GM21423 (cell line): ENCODE data around the gene SPIRE2.
"Not testable (repeated sequence)": the region's sequence is repeated elsewhere in the genome, so short reads cannot be mapped to it uniquely, and the experiment has no call there.

Source experiments
- ATAC-seq: cut with Tn5 transposase; IDR thresholded peaks from one replicate; pipeline ENCODE4 v1.9.1; 2021; ENCODE audit warnings: mild to moderate bottlenecking, moderate library complexity; ENCODE audit not compliant: unreplicated experiment

SPIRE2 gene

GRCh38 chr16:89863741-89864526 is 35.7 kb downstream of the SPIRE2 start:
- ATAC-seq = peak; percentile 67

DNA sequence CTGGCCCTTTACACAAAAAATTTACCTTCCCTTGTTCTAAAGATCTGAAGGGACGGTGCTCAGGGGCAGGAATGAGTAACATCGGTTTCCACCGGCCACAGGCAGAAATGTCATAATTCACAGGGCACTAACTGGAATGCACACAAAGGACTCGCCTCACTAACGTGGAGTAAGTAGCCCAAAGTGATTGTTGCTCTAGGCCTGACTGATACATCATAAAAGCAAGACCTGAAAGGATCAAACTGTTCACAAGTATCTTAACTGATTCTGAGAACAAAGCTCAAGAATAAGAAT is 36.2 kb downstream of the SPIRE2 start:
- ATAC-seq = no peak

DNA sequence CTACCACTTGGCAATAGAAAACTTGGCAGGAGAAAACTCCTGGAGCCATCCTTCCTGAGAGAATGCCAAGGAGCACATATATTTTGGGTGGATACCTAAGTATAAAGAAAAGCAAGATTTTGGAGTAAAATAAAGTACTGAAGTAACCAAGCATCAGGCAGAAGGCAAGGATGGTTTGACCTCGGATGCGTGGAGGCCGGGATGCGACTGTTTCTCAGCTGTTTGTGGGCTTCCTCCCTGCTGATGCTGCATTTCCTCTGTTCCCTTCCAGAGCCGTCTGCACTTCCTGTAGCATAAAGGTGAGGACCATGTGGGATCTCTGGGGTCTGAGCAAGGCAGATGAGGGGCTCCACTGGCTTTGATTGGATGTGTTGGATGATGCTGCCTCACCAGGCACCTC is 39.6 kb downstream of the SPIRE2 start:
- ATAC-seq = no peak

DNA sequence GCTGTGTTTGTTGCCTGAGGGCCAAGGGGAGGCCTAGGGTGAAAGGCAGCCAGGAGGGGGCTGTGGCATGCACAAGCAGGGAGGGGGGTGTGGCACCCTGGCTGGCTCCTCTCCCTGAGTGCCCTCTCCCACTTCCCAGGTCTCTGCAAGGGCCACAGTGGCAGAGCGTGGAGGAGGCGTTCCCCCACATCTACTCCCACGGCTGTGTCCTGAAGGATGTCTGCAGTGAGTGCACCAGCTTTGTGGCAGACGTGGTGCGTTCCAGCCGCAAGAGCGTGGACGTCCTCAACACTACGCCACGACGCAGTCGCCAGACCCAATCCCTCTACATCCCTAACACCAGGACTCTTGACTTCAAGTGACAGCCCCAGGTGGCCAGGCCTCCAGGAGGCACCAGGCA is 41.6 kb downstream of the SPIRE2 start:
- ATAC-seq = no peak

DNA sequence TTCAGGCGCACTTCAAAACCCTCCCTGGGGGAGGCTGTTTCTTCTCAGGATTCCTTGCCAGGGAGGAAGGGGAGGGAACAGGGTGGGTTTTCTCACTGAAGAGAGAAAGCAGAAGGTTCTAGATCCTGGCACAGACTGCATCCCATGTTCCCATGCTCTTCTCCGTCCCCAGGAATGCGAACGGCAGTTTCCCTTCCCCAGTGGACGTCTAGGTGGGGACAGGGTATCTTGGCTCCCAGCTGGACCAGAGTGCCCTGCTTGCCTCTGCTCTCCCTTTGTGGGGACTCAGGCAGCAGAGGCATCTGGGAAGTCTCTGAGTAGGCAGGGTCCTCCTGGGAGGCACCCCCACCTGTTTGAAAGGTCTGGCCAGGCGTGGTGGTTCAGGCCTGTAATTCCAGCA is 42.2 kb downstream of the SPIRE2 start:
- no peak for ATAC-seq

DNA sequence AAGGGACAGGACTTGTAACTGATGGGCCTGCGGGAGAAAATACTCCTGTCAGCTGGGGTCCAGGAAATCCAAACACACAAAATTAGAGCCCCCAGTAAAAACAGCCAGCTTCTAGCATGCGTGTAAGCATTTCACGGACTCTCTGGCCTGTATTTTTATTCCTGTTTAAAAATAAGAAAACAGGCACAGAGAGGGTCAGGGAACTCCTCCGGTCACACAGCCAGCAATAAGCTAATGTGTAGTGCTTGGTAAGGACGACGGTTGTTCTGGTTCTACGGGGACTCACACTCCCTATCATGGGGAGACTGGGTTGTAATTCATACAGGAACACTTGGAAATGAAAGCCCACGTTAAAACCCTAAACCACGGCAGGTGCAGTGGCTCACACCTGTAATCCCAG is 43.6 kb downstream of the SPIRE2 start:
- no peak for ATAC-seq

- peak; percentile 37 for ATAC-seq
Observed at GRCh38 chr16:89873109-89873971, 45.1 kb downstream of the SPIRE2 start, which contains the start of gene TCF25. Gene TCF25, plus strand, starts transcription at chr16:89873592. Its CDS starts 76 bp downstream, at chr16:89873668.

DNA sequence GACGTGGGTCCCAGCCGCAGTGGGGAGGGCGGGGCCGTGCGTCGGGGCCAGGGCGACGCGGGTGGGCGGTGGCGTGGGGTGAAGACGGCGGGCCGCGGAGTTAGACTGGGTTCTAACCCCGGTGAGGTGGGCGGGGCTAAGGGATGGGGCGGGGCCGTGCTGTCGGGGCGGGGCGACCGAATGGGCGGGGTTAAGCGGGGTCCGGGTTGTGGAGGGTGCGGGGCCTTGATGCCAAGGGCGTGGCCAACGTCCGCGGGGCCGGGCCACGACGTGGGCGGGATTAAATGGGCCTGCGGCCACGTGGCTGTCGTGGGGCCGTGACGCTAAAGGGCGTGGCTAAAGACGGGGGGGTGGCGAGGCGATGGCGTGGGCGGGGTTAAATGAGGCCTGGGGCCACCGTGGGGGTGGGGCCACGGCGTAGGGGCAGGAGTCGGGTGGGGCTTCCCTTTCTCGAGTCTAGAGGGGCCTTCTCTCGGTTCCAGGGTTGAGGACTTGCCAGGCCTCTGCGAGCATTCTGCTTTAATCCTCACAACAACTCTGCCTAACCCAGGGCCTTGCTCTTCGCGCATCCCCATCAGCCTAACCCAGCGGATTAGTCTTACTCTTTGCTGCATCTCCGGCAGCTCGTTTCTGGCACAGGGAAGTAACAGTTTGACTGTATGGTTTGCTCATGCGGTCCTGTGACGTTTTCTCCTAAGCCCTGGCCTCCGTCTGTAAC is 45.9 kb downstream of the SPIRE2 start:
- ATAC-seq = peak; percentile 70

GRCh38 chr16:89879123-89879522 is 50.8 kb downstream of the SPIRE2 start:
- ATAC-seq = not testable (repeated sequence)

DNA sequence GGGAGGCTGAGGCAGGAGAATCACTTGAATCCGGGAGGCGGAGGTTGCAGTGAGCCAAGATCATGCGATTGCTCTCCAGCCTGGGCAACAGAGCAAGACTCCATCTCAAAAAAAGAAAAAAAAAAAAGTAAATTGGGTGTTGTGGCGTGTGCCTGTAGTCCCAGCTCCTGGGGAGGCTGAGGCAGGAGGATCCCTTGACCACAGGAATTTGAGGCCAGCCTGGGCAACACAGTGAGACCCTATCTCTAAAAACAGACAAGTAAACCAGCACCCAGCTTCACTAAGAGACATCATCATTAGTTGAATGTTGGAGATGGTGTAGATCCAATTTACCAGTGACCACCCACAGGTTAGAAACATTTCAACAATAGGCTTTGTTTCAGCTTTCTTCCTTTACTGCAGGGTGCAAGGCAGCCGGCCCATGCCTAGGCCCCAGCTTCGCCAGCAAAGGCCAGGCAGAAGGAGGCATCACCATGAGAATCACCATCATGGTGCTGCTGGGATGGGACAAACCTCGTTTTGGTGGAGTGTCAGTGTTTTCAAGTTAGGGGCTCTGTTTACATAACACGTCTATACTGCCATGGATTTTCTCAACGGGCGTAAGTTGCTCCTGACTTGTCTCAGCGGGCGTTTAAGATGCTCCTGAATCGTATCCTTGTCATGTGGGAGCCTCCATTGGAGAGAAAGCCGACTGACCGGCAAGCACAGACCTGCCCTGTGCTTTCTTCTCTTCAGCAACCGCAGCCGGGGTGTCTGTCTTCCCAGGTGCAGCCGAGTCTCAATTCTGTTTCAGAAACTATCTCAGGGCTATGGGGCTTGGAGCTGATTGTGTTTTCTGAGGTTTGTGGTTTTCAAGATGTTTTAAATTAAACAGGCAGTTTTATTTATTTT is 52.4 kb downstream of the SPIRE2 start:
- ATAC-seq = no peak

GRCh38 chr16:89881368-89881730 is 53.1 kb downstream of the SPIRE2 start:
- ATAC-seq = no peak

GRCh38 chr16:89883346-89884040 is 55.2 kb downstream of the SPIRE2 start:
- no peak for ATAC-seq

DNA sequence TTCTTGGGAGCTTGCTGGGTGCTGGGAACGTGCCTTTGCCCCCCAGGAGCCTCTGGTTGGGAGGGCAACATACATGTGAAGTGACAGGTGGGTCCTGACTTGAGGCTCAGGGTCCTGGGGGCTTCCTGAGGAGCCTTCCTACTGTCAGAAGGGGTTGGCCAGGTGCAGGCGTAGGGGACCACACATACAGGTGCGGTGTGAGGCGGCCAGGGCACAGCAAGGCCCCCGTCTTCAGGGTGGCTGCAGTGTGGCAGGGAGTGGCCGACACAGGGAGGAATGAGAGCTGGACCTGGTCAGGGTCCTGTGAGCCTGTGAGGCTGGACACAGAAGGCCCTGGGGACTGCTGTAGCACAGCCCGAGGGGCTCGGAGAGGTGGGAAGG is 55.8 kb downstream of the SPIRE2 start:
- no peak for ATAC-seq

DNA sequence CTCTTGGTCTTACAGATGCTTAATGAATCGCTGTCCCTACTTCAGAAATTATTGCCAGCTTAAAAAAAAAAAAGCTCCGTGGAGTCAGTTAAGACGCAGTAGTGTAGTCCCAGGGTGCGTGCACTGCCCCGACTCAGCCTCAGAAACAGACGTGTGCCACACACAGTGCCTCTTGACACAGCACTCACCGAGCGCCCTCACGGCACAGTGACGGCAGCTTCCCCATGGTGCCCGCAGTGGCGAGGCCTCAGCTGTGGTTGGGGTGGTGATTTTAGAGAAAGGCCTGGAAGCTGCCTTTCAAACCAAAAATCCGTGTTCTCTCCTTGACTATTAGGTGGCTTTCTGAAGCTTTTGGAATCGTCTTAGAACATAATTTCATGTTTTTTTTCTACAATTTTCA is 59.0 kb downstream of the SPIRE2 start:
- no peak for ATAC-seq

DNA sequence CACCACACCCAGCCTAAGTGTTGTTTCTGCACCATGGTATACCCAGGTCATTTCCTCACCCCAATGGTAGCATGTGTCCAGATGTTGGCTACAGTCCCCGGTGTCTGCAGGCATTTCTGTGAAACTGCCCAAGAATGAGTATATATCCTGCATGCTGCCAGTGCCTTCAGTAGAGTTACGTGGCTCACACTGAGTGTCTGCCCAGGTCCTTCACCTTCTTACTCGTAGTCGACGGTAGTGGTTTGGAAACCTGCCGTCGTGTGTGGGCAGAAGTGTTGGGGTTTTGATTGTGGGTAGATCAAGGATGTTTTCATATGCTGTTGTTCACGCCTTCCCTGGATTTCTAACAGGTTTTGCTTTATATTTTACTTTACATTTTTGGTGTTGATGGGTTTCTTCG is 61.9 kb downstream of the SPIRE2 start:
- no peak for ATAC-seq

- ATAC-seq = no peak
Observed at GRCh38 chr16:89890886-89891657, 62.8 kb downstream of the SPIRE2 start.

GRCh38 chr16:89892055-89892630 is 63.9 kb downstream of the SPIRE2 start:
- ATAC-seq = no peak

GRCh38 chr16:89892635-89893034 is 64.4 kb downstream of the SPIRE2 start:
- no peak for ATAC-seq
